ENCODE measurements around the gene PPP1R12C.
"Not testable (repeated sequence)": the region's sequence is repeated elsewhere in the genome, so short reads cannot be mapped to it uniquely, and the experiment has no call there.

The PPP1R12C gene

GRCh38 chr19:55112246-55112776 is 5.1 kb downstream of the PPP1R12C start:
- no peak for DNase-seq (ENCODE audit: low read depth in 2 of 2)

- DNase-seq (ENCODE audit: low read depth in 2 of 2): no peak
Measured at GRCh38 chr19:55111238-55111831, 6.1 kb downstream of the PPP1R12C start.

GRCh38 chr19:55109527-55110291 is 7.7 kb downstream of the PPP1R12C start:
- no peak for DNase-seq (ENCODE audit: low read depth in 2 of 2)

GRCh38 chr19:55107252-55107651 is 10.2 kb downstream of the PPP1R12C start:
- DNase-seq (ENCODE audit: low read depth in 2 of 2): not testable (repeated sequence)

- DNase-seq (ENCODE audit: low read depth in 2 of 2): no peak
Measured at GRCh38 chr19:55106591-55106990, 10.8 kb downstream of the PPP1R12C start.

GRCh38 chr19:55105237-55105636 is 12.2 kb downstream of the PPP1R12C start:
- no peak for DNase-seq (ENCODE audit: low read depth in 2 of 2)

- no peak for DNase-seq (ENCODE audit: low read depth in 2 of 2)
Measured at GRCh38 chr19:55103190-55103589, 14.2 kb downstream of the PPP1R12C start.

GRCh38 chr19:55101261-55101660 is 16.2 kb downstream of the PPP1R12C start:
- DNase-seq (ENCODE audit: low read depth in 2 of 2): no peak

GRCh38 chr19:55099557-55100506 is 17.6 kb downstream of the PPP1R12C start:
- no peak for DNase-seq (ENCODE audit: low read depth in 2 of 2)

GRCh38 chr19:55098716-55099556 is 18.5 kb downstream of the PPP1R12C start:
- DNase-seq (ENCODE audit: low read depth in 2 of 2): no peak

GRCh38 chr19:55097864-55098715 is 19.3 kb downstream of the PPP1R12C start:
- DNase-seq (ENCODE audit: low read depth in 2 of 2): no peak

- DNase-seq (ENCODE audit: low read depth in 2 of 2): no peak
Measured at GRCh38 chr19:55096061-55096701, 21.3 kb downstream of the PPP1R12C start.

GRCh38 chr19:55095260-55096060 is 22.0 kb downstream of the PPP1R12C start:
- no peak for DNase-seq (ENCODE audit: low read depth in 2 of 2)

GRCh38 chr19:55094456-55095259 is 22.8 kb downstream of the PPP1R12C start:
- no peak for DNase-seq (ENCODE audit: low read depth in 2 of 2)

GRCh38 chr19:55092423-55093318 is 24.8 kb downstream of the PPP1R12C start:
- no peak for DNase-seq (ENCODE audit: low read depth in 2 of 2)

- no peak for DNase-seq (ENCODE audit: low read depth in 2 of 2)
Measured at GRCh38 chr19:55091955-55092354, 25.5 kb downstream of the PPP1R12C start.
